Stimulated activated naive B cell treated with anti-CD40 and anti-IgM and Interleukin-4, amounts not matched to agents 10 μg/mL and 1 μg/mL and 100 μg/mL, for 72 hours (primary cell): ENCODE results near the gene EEF1B2.
A peak's percentile ranks its signal among the peaks of the same experiment; 100 is the strongest.
"Not testable (repeated sequence)": the region's sequence is repeated elsewhere in the genome, so short reads cannot be mapped to it uniquely, and the experiment has no call there.

ENCODE experiments used
- ATAC-seq, 2 donors: fragments of 150-1000 bp; cut with Tn5 transposase; replicated peaks; 2 replicates each; pipeline ENCODE4 v1.10.0; 2021; ENCODE audit warnings: moderate library complexity in 1 of 2
- DNase-seq: peaks from one replicate; pipeline ENCODE4 v3.0.0; 2021
- H3K27ac Mint-ChIP-seq: one replicate; pipeline ENCODE4 v1.8.0; 2022; ENCODE audit warnings: mild to moderate bottlenecking, mixed read lengths
- H3K27me3 Mint-ChIP-seq, 2 donors: one replicate each; pipeline ENCODE4 v1.8.0; 2022; ENCODE audit warnings: mixed read lengths in 2 of 2
- H3K36me3 Mint-ChIP-seq, 2 donors: one replicate each; pipeline ENCODE4 v1.8.0; 2022; ENCODE audit warnings: mixed read lengths in 2 of 2, mild to moderate bottlenecking in 1 of 2
- H3K4me1 Mint-ChIP-seq, 2 donors: one replicate each; pipeline ENCODE4 v1.8.0; 2022; ENCODE audit warnings: mixed read lengths in 2 of 2, mild to moderate bottlenecking in 1 of 2
- H3K4me3 Mint-ChIP-seq, 2 donors: one replicate each; pipeline ENCODE4 v1.8.0; 2022; ENCODE audit warnings: mild to moderate bottlenecking in 2 of 2, mixed read lengths in 2 of 2, moderate library complexity in 1 of 2
- H3K9me3 Mint-ChIP-seq, 2 donors: one replicate each; pipeline ENCODE4 v1.8.0; 2022; ENCODE audit warnings: mixed read lengths in 2 of 2, mild to moderate bottlenecking in 1 of 2

EEF1B2 gene

GRCh38 chr2:206154197-206154596 lies 5.5 kb upstream of the EEF1B2 start:
- H3K4me1 Mint-ChIP-seq: peaks cover 14 to 24% of the 10 kb centered on the region in 2 donors

GRCh38 chr2:206157014-206157413 lies 2.7 kb upstream of the EEF1B2 start:
- H3K9me3 Mint-ChIP-seq, H3K27me3 Mint-ChIP-seq, DNase-seq, H3K27ac Mint-ChIP-seq, ATAC-seq, H3K4me3 Mint-ChIP-seq: not testable (repeated sequence)
- Mint-ChIP-seq H3K36me3 (peaks cover 19 to 24% of the 10 kb centered on the region in 2 donors), H3K4me1 (peaks cover 13 to 30% of the 10 kb centered on the region in 2 donors)

More at GRCh38 chr2:206154197-206154596, 5.5 kb upstream of the EEF1B2 start:
- ATAC-seq (no peak), DNase-seq (no peak)
- H3K9me3 Mint-ChIP-seq: no peaks in the 10 kb centered on the region
- peaks cover 14 to 25% of the 10 kb centered on the region in 2 donors for H3K36me3 Mint-ChIP-seq
- H3K4me3 Mint-ChIP-seq: no peak overlapping the region
- H3K27ac Mint-ChIP-seq: no peak overlapping the region
- no peaks in the 10 kb centered on the region for H3K27me3 Mint-ChIP-seq

GRCh38 chr2:206158563-206159345 lies 941 bp upstream of the EEF1B2 start:
- H3K36me3 Mint-ChIP-seq: peaks cover 29 to 40% of the 10 kb centered on the region in 2 donors
- ATAC-seq: peak; percentile 10 to 13

GRCh38 chr2:206160125-206160806 lies 571 bp downstream of the EEF1B2 start:
- H3K27me3 Mint-ChIP-seq: no peaks in the 10 kb centered on the region
- DNase-seq (no peak), ATAC-seq (peak; percentile 68)
- H3K9me3 Mint-ChIP-seq: no peaks in the 10 kb centered on the region
- peaks cover 21 to 40% of the 10 kb centered on the region in 2 donors for H3K4me1 Mint-ChIP-seq
- peak overlapping the region; percentile 99 for H3K27ac Mint-ChIP-seq
- peak overlapping the region; percentile 98 to 99 for H3K4me3 Mint-ChIP-seq
- H3K36me3 Mint-ChIP-seq: peaks cover 31 to 40% of the 10 kb centered on the region in 2 donors

More at GRCh38 chr2:206158563-206159345, 941 bp upstream of the EEF1B2 start:
- Mint-ChIP-seq H3K27me3 (no peaks in the 10 kb centered on the region), H3K27ac (peak overlapping the region; percentile 99), H3K4me3 (peak overlapping the region; percentile 98 to 99), H3K9me3 (no peaks in the 10 kb centered on the region), H3K4me1 (peaks cover 23 to 45% of the 10 kb centered on the region in 2 donors)
- no peak for DNase-seq

- peaks cover 31 to 40% of the 10 kb centered on the region in 2 donors for H3K36me3 Mint-ChIP-seq
- peak overlapping the region; percentile 99 for H3K27ac Mint-ChIP-seq
- peaks cover 21 to 40% of the 10 kb centered on the region in 2 donors for H3K4me1 Mint-ChIP-seq
These were observed 1.1 kb downstream of the EEF1B2 start for GRCh38 chr2:206160807-206161179.

GRCh38 chr2:206162401-206162800 lies 2.7 kb downstream of the EEF1B2 start:
- Mint-ChIP-seq H3K36me3 (peaks cover 39 to 49% of the 10 kb centered on the region in 2 donors), H3K4me3 (peak overlapping the region in 1 of 2 donors; percentile 28)

More at GRCh38 chr2:206160807-206161179, 1.1 kb downstream of the EEF1B2 start:
- ATAC-seq: peak in 1 of 2 donors; percentile 8
- H3K4me3 Mint-ChIP-seq: peak overlapping the region; percentile 98 to 99
- no peaks in the 10 kb centered on the region for H3K9me3 Mint-ChIP-seq
- peak; percentile 19 for DNase-seq
- no peaks in the 10 kb centered on the region for H3K27me3 Mint-ChIP-seq

GRCh38 chr2:206163251-206163880 lies 3.7 kb downstream of the EEF1B2 start:
- Mint-ChIP-seq H3K4me1 (peaks cover 18 to 31% of the 10 kb centered on the region in 2 donors), H3K36me3 (peaks cover 40 to 52% of the 10 kb centered on the region in 2 donors)

More at GRCh38 chr2:206162401-206162800, 2.7 kb downstream of the EEF1B2 start:
- not testable (repeated sequence) for ATAC-seq, H3K27me3 Mint-ChIP-seq, H3K9me3 Mint-ChIP-seq, DNase-seq
- Mint-ChIP-seq H3K4me1 (peaks cover 21 to 40% of the 10 kb centered on the region in 2 donors), H3K27ac (peak overlapping the region; percentile 51)

GRCh38 chr2:206164261-206164862 lies 4.7 kb downstream of the EEF1B2 start:
- peaks cover 47 to 58% of the 10 kb centered on the region in 2 donors for H3K36me3 Mint-ChIP-seq
- no peak overlapping the region for H3K27ac Mint-ChIP-seq

More at GRCh38 chr2:206163251-206163880, 3.7 kb downstream of the EEF1B2 start:
- peak overlapping the region; percentile 48 for H3K27ac Mint-ChIP-seq
- ATAC-seq (no peak), DNase-seq (no peak)
- H3K27me3 Mint-ChIP-seq: no peaks in the 10 kb centered on the region
- no peaks in the 10 kb centered on the region for H3K9me3 Mint-ChIP-seq
- peak overlapping the region; percentile 1 to 15 for H3K4me3 Mint-ChIP-seq

GRCh38 chr2:206168230-206168629 lies 8.5 kb downstream of the EEF1B2 start:
- H3K36me3 Mint-ChIP-seq: peaks cover 43 to 48% of the 10 kb centered on the region in 2 donors
- ATAC-seq, H3K9me3 Mint-ChIP-seq, H3K27me3 Mint-ChIP-seq, DNase-seq, H3K27ac Mint-ChIP-seq, H3K4me3 Mint-ChIP-seq, H3K4me1 Mint-ChIP-seq: not testable (repeated sequence)

More at GRCh38 chr2:206164261-206164862, 4.7 kb downstream of the EEF1B2 start:
- H3K27me3 Mint-ChIP-seq: no peaks in the 10 kb centered on the region
- ATAC-seq (no peak), DNase-seq (no peak)
- H3K4me1 Mint-ChIP-seq: peaks cover 18 to 30% of the 10 kb centered on the region in 2 donors
- H3K9me3 Mint-ChIP-seq: no peaks in the 10 kb centered on the region
- H3K4me3 Mint-ChIP-seq: no peak overlapping the region

- H3K4me3 Mint-ChIP-seq, DNase-seq, H3K4me1 Mint-ChIP-seq, H3K9me3 Mint-ChIP-seq, H3K27me3 Mint-ChIP-seq, ATAC-seq: not testable (repeated sequence)
- Mint-ChIP-seq H3K27ac (peak overlapping the region; percentile 25), H3K36me3 (peaks cover 33 to 39% of the 10 kb centered on the region in 2 donors)
These were observed 12.1 kb downstream of the EEF1B2 start for GRCh38 chr2:206171624-206172397.

- Mint-ChIP-seq H3K36me3 (peaks cover 28% of the 10 kb centered on the region in 2 donors), H3K9me3 (no peaks in the 10 kb centered on the region), H3K27ac (no peak overlapping the region), H3K4me1 (no peaks in the 10 kb centered on the region), H3K4me3 (no peak overlapping the region), H3K27me3 (peaks cover 5 to 9% of the 10 kb centered on the region in 2 donors)
- DNase-seq: no peak
- no peak for ATAC-seq
These were observed 13.5 kb downstream of the EEF1B2 start for GRCh38 chr2:206173147-206173546.

GRCh38 chr2:206176121-206176520 lies 16.4 kb downstream of the EEF1B2 start:
- ATAC-seq: no peak
- no peak for DNase-seq
- Mint-ChIP-seq H3K27me3 (peaks cover 5 to 9% of the 10 kb centered on the region in 2 donors), H3K36me3 (peaks cover 5% of the 10 kb centered on the region in 2 donors), H3K4me3 (no peak overlapping the region), H3K4me1 (no peaks in the 10 kb centered on the region), H3K27ac (no peak overlapping the region), H3K9me3 (no peaks in the 10 kb centered on the region)

GRCh38 chr2:206176901-206177300 lies 17.2 kb downstream of the EEF1B2 start:
- Mint-ChIP-seq H3K9me3 (no peaks in the 10 kb centered on the region), H3K4me1 (no peaks in the 10 kb centered on the region), H3K36me3 (peaks cover 2 to 3% of the 10 kb centered on the region in 2 donors), H3K27me3 (peaks cover 5 to 9% of the 10 kb centered on the region in 2 donors), H3K4me3 (no peak overlapping the region), H3K27ac (no peak overlapping the region)
- ATAC-seq: no peak
- no peak for DNase-seq
